GM19372 (cell line): ENCODE data around the gene PXDN.
"Not testable (repeated sequence)": the region's sequence is repeated elsewhere in the genome, so short reads cannot be mapped to it uniquely, and the experiment has no call there.

ENCODE experiments used
- ATAC-seq: cut with Tn5 transposase; IDR thresholded peaks from one replicate; pipeline ENCODE4 v1.9.1; 2021; ENCODE audit warnings: mild to moderate bottlenecking, low read depth, moderate library complexity; ENCODE audit not compliant: unreplicated experiment

Gene PXDN

GRCh38 chr2:1744446-1745170, at the start of gene PXDN:
Gene PXDN (minus strand): TSS chr2:1744515. CDS start chr2:1744455, 60 bp downstream.
- ATAC-seq = no peak

DNA sequence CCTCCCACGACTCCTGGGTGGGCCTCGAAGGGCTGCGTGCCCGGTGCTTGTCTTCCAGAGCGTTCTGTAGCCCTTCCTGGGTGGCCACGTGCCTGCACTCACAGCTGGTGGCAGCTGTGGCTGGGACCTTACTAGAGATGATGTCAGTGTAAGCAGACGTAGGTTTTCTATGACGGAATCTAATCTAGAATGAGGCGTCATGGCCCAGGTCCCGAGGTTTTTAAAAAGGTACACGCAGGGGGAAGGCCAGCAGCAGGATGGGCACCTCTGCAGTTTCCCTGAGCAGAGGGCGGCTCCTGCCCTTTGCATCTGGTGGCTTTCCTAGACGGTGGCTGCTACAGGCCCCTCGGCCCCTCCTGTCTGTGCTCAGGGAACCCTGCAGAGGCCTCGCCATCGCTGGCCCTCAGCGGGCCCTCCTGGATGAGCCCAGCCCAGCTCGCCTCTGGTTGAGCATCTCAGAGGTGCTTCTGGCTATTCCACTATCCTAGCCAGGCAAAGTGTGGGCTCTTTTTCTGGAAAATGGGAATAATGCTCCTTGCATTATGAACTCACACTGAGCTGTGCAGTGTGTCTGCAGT, 49.6 kb upstream of the PXDN start:
- no peak for ATAC-seq

- no peak for ATAC-seq
Measured at GRCh38 chr2:1793001-1793867, 48.9 kb upstream of the PXDN start.

DNA sequence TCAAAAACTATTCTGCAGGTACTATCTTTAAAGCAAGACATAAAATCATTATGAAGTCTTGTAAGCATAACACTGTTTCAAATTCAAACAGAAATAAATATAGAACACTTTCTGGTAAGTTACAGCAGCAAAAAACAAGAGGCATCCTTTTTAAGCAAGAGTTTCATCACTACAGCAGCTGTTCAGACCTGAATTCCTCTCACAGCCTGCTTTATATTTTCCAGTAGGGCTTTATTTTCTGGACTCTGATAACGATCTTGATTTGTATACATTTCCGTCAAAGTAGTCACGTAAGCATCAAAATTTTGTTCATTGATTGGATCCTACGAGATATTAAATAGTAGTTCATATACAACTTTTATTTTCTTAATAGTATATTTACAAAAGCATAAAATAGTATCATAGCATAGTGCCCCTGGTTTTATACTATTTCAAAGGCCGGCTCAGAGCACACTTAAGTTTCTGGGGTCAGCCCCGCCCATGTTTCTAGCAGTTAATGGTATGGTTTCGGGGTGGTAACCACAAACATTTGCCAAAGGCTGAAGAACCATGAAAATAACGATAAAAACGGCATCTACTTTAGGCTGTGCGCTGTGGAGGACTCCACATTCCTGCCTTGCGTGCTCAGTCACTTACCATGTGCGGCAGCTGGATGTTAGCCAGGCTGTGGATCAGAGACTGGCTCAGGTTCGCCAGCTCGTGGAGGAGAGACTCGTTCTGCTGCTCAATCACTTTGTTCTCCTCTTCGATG, 47.5 kb upstream of the PXDN start:
- ATAC-seq = no peak

DNA sequence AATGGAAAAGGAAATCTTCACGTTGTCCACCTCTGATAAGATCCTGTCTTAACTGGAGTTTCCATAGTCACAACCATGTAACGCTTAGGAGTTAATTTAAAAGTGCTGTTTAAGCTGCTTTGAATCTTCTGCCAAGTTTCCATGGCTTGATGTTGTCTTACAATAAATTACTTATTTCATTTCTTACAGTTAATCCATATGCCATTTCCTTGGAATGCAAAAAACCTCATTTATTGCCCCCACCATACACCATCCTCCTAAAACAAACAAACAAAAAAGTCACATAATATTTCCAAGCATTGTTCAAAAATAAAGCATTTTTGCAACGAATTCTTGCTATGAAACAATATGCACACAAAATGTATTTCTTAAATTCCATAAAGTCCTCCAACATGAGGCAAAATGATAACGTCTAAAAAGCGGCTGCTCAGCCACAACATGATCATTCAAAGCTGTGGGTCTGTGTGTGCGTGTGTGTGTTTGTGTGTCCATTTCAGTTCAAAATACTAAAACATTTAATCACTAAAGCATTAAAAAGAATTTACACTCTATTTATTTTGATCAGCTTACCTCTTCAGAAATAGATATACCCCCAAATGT, 46.8 kb upstream of the PXDN start:
- ATAC-seq = no peak

GRCh38 chr2:1790473-1790872, 46.2 kb upstream of the PXDN start:
- no peak for ATAC-seq

GRCh38 chr2:1789610-1790009, 45.3 kb upstream of the PXDN start:
- ATAC-seq = no peak

- no peak for ATAC-seq
Measured at GRCh38 chr2:1788478-1788959, 44.2 kb upstream of the PXDN start.

DNA sequence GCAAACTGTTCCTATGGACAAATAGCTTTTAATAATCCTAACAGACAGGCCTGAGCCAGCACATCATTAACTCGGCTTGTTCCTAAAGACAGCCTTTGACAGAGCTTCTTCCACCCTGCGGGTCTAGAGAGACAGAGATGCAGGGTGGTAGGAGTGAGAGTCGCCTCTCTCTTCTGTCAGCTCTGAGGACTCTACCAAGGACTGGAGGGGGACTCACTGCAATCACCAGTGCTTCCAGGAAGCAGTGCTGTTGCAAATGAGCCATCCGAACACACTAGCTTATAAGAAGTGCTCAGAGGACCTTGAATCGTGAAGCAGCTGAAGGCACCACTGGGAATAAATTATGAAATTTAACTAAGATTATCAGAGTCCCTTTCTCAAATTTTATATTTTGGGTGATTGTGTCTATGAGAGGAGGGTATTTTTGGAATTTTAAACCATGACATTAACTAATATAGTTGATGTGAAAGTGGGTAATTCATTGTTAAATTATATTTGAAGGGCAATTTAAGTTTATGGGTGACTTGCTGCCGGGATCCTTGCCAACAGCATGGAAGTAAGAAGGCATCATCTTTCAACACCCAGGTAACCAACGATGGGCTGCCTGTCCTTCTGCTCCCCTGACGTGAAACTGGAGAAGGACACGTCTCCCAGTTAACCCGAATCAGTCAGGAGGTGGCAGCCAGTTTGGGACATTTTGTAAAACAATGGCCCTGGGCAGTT, 43.6 kb upstream of the PXDN start:
- ATAC-seq = no peak

GRCh38 chr2:1784986-1785617, 40.8 kb upstream of the PXDN start:
- ATAC-seq = no peak

DNA sequence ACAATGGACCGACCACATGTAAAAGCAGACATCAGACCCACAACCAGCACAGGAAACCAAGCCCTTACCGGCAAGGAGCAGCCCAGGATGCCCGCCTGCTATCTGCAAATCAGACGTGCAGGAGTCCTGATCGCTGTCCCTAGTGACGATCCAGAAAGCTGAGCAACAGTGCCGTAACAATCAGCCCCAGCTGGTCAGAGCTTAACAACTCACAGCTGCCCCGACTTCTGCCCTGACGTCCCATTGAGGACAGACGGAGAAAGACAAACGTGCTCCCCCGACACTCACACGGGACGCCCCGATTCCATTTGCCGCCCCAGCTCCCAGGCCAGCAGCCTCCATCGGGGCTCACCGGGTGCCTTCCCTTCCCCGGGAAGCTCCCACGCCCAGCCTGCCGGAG, 39.8 kb upstream of the PXDN start:
- no peak for ATAC-seq

GRCh38 chr2:1782514-1782913, 38.2 kb upstream of the PXDN start:
- ATAC-seq = no peak

DNA sequence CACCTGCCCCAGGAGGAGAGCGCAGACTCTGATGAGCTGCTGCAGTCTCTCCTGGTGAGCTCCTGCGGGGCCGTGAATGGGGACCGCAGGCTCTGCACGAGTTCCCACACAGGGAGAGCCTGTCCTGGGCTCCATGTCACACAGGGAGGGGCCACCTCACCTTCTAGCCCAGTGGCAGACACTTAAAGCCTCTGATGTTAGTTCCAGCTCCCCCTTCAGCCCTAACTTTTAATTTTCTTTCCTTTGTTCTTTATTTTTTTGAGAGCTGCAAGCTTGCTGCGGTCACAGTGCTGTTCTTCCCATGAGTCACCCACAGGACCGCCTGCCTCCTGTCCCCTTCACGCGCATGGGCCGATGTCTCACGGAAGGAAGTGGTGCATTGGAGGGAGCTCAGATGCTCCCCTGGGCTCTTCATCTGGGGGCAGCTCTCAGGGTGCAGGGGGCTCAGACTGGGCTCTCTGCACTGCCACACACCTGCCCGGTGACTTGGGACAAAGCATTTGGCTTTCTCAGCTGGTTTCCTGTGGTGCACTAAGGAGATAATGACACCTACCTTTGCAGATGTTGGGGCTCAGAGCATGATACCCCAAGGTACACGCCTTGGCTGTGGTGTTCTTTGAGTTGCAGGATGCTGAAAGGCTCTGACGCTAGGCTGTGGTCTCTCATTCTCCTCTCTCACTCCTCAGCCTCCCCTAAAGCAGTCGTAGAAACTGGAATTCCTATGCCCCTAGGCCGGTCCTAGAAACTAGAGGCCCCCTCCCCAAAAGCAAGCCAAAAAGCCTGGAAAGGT, 37.2 kb upstream of the PXDN start:
- no peak for ATAC-seq

GRCh38 chr2:1780693-1781092, 36.4 kb upstream of the PXDN start:
- no peak for ATAC-seq

- not testable (repeated sequence) for ATAC-seq
Measured at GRCh38 chr2:1780054-1780453, 35.7 kb upstream of the PXDN start.

GRCh38 chr2:1778566-1778965, 34.3 kb upstream of the PXDN start:
- no peak for ATAC-seq

GRCh38 chr2:1777781-1778180, 33.5 kb upstream of the PXDN start:
- ATAC-seq = no peak

- ATAC-seq = no peak
Measured at GRCh38 chr2:1777156-1777555, 32.8 kb upstream of the PXDN start.
